EL (cell line): ENCODE measurements around the gene MAGEA1.
"Not testable (repeated sequence)": the region's sequence is repeated elsewhere in the genome, so short reads cannot be mapped to it uniquely, and the experiment has no call there.

Experiments
- DNase-seq: peaks from one replicate; pipeline ENCODE4 v3.0.0-alpha.2; 2016

Gene MAGEA1, protein sequence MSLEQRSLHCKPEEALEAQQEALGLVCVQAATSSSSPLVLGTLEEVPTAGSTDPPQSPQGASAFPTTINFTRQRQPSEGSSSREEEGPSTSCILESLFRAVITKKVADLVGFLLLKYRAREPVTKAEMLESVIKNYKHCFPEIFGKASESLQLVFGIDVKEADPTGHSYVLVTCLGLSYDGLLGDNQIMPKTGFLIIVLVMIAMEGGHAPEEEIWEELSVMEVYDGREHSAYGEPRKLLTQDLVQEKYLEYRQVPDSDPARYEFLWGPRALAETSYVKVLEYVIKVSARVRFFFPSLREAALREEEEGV

DNA sequence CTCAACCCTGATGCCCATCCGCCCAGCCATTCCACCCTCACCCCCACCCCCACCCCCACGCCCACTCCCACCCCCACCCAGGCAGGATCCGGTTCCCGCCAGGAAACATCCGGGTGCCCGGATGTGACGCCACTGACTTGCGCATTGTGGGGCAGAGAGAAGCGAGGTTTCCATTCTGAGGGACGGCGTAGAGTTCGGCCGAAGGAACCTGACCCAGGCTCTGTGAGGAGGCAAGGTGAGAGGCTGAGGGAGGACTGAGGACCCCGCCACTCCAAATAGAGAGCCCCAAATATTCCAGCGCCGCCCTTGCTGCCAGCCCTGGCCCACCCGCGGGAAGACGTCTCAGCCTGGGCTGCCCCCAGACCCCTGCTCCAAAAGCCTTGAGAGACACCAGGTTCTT is at the start of gene MAGEA1:
Gene MAGEA1 (plus strand): TSS at position 154 of the 400 bp plus-strand sequence. CDS start 3,106 bp downstream, outside the sequence.
- no peak for DNase-seq

DNA sequence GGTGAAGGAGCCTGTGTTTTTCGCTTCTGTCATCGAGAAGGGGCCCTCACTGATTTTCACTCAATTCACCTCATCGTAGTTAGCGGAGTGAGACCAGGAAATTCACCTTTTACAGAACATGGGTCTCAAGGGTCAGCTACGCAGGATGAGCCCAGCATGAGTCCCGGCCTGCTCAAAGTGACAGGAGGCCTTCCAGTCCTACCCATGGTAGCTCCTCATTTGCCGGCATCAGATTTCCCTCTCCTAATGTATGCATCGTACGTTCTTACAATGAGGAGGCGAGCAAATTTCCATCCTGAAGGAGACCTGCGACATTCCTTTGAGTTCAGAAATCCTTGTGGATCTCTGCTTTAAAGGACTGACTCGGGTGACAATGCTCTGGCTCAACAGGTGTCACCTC is 46.2 kb upstream of the MAGEA1 start:
- not testable (repeated sequence) for DNase-seq

DNA sequence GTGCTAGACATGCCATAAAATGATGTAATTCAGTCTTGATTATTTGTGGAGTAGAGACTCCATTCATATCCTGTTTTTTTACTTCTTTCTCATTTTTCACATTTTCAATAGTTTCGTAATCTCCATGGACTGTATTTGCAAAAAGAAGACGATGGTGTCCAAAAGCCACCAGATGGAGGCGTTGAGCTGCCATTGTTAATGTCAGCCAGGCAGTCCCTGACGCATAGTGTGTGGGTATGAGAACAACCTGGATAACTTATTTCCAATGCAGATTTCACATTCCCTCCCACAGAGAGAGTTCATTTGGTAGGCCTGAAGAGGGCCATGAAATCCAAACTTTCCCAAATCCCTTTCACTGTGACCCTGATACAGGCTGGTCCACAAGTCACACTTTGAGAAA is 40.0 kb upstream of the MAGEA1 start:
- DNase-seq, result not testable (repeated sequence)

DNA sequence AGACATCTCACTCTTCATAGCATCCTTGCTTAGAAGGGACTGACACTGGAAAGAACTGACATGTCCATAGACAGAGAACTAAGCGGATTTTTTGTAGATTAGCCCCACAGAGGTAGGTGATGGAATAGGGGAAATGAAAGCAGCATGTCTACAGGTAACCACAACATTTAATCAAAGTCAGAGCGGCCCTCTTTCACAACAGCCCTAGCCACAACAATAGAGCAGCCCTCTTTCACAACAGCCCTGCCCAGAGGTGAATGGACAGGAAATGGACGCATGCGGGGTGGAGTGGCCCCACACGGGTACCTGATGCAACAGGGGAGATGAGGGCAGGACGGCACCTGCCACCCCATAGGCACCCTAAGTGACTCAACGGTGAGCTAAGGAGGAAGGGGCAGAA is 32.8 kb upstream of the MAGEA1 start:
- not testable (repeated sequence) for DNase-seq

DNA sequence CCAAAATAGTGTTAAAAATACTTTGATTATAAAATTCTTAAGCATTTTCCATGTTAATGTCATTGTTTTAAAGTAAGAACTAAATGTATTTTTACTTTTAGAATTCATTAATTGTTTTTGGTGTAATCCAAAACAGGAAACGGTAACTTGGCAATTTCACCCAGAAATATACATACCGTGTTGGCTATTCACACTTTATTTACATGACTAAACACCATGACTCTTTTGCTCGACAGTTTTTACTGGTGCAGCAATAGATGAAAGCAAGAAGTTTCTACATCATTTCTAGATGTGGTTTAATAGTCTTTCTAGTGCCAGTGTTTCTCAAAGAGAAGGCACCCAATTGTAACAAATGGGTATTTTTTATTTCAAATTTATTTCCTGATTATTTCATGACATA is 25.6 kb upstream of the MAGEA1 start:
- no peak for DNase-seq

DNA sequence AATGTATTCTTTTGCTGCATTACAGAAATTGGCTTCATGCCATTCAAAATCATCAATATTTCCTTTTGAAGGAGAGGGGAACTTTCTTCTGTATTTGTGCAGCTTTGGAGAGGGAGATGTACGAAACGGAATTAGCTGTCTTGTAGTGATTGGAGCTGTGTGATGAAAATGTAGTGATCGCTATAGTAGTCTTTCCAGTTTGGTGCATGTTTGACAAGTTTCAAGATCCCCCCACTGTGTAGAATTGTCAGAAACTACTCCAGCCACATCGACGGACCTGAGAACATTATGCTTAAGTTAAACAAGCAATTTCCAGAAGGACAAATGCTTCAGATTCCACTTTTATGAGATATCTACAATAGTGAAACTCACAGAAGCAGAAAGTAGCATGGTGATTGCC is 21.6 kb upstream of the MAGEA1 start:
- no peak for DNase-seq

DNA sequence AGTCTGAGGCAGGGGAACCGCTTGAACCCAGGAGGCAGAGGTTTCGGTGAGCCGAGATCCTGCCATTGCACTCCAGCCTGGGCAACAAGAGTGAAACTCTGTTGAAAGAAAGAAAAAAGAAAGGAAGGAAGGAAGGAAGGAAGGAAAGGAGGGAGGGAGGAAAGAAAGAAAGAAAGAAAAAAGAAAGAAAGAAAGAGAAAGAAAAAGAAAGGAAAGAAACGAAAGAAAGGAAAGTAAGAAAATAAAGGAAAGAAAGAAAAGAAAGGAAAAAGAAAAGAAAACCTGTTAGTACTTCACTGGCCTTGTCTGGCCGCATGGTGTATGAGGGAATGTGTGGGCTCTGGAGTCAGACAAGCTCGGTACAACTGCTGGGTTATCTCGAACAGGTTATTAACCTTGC is 20.8 kb upstream of the MAGEA1 start:
- DNase-seq, result no peak

DNA sequence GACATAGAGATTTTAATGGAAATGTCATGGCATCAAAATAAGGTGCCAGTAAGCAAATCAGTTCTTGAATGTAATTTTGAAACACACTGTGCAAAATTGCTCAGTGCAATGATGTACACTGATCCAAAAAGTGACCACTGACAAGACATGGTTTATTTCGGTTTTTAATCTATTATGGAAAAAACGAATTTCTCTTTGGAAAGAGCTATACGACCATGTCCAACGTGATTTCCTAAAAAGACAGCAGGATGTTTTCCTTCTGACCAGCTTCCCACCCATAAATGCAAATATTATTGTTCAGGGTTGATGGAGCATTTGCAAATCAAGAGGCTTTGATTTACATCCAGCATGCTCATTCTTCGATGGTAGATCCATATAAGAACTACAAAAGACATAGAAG is 17.1 kb upstream of the MAGEA1 start:
- no peak for DNase-seq

DNA sequence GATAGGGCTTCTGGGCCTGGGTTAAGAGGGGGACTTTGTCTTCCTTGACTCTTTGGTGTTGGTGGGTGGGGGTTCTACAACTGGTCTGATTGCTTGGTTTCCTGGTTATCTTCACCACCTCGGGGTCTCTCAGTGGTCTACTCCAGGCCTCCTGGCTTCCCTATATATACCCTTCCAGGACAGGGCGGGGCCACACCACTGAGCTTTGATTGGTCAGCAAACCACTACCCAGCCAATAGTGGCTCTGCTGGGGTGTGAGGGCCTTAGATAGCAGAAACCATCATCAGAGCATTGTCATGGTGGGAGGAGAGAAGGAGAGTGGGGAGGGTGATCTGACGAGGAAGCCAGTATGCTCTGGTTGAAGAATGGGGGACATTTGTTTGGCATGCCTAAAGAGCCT is 14.4 kb upstream of the MAGEA1 start:
- DNase-seq, result no peak

DNA sequence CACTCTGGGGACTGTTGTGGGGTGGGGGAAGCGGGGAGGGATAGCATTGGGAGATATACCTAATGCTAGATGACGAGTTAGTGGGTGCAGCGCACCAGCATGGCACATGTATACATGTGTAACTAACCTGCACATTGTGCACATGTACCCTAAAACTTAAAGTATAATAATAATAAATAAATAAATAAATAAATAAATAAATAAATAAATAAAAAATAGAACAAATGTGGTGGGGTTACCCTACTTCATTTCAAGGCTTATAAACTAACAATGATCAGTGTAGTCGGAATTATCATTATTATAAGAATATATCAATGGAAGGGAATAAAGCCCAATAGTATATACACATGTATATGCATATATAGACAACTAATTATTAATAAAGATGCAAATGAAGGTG is 10.7 kb upstream of the MAGEA1 start:
- DNase-seq, result not testable (repeated sequence)

DNA sequence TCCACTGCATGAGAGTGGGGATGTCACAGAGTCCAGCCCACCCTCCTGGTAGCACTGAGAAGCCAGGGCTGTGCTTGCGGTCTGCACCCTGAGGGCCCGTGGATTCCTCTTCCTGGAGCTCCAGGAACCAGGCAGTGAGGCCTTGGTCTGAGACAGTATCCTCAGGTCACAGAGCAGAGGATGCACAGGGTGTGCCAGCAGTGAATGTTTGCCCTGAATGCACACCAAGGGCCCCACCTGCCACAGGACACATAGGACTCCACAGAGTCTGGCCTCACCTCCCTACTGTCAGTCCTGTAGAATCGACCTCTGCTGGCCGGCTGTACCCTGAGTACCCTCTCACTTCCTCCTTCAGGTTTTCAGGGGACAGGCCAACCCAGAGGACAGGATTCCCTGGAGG is 2.7 kb downstream of the MAGEA1 start:
- no peak for DNase-seq

DNA sequence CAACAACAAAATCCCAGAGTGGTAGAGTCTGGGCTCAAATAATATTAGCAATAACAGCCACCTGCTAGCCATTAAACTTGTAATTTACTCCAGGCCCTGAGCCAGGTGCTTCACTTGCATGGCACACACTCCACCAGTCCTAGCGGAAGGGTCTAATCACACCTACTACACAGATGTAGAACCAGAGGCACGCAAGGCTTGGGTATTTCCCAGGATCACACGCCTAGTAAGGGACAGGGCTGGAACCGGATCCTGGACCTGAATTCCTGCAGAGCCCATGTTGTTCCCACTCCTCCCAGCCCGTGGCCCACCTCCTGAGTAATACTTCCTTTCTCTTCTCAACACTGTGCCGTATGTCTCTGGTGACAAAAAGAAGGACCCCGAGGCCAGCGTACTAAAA is 5.7 kb downstream of the MAGEA1 start:
- no peak for DNase-seq

DNA sequence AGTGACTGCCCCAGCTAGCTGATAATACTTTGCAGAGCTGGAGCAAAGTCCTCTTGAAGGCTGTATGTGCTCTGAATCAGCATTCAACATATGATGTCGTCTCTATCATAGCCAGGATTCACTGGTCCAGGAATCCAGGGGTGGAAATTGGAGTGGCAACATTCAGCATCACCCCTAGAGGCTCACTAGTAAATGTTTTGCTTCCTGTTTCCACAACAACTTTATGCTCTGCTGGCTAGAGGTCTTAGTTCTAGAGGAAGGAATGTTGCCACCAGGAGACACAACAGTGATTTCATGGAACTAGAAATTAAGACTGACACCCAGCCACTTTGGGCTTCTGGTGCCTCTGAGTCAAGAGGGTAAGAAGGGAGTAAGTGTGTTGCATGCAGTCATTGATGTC is 11.3 kb downstream of the MAGEA1 start:
- no peak for DNase-seq

DNA sequence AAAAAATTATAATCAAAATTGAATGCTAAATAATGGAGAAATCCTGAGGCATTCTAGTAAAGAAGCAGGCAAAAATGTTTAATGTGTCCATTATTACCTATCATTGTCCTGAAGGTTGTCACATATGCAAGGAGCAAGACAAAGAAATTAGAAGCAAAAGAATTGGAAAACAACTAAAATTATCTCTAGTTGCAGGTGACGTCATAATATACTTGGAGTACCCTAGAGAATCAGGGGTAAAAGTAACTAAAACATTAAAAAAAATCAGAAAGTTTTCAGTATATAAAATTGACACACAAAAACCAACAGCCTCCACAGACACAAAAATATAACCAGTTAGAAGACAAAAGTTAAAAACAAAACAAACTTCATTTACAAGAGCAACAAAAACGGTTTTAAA is 21.4 kb downstream of the MAGEA1 start:
- DNase-seq, result no peak

DNA sequence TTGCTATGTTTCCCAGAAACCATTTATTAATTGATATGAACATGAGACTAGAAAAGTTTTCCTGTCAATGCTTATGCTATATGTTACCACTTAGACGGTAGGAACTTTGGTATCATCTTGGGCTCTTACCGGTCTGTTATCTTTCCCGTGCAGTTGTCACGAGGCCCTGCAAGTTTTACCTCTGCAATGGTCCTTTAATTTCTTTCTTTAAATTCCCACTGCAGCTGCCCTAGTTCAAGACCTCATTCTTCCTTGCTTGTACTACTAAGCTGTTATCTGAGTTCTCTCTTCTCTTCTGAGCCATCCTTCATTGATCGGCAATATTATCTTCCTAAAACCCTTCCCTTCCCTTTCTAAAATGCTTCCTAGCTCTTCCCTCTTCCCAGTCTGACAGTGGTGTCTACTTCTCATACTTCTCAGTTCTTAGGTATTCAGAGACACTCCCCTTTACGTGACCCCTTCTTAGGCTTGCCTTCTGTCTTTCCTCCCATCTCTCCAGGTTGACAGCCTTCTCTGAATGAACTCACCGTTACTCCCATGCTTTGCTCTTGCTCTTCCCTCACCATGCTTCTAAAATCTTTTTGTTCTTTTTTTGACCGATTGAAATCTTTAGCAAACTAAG is 27.5 kb downstream of the MAGEA1 start:
- no peak for DNase-seq

DNA sequence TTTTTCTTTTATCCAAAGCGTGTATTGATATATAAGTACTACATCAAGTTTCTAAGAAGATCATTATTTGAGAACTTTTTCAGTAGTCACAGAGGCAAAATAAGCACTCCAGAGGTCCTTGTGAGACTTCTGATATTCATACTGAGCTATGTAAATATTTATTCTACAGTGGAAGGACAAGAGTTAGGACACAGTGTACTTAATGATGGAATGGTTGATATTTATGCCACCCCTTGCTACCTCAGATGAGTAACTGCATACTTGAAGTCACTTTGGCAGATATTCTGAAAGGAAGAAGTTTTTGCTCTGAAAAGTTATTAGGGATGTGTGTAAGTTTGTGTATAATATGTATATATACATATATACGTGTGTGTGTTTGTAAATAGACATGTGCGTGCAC is 30.3 kb downstream of the MAGEA1 start:
- DNase-seq, result no peak

DNA sequence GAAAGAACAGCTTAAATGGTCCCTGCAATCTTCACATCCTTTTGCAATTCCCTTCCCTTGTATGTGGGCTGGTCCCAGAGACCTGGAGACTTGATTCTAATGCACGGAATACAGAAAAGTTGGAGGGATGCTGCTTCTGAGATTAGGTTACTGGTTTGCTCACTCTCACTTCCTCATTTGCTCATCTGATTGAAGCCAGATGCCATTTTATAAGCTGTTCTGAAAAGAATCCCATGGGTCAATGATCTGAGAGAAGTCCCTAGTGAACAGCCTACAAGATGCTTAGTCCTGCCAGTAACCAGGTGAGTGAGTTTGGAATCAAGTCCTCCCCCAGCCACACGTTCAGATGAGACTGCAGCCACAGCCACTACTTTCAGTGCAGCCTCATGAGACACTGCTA is 35.9 kb downstream of the MAGEA1 start:
- DNase-seq, result no peak

DNA sequence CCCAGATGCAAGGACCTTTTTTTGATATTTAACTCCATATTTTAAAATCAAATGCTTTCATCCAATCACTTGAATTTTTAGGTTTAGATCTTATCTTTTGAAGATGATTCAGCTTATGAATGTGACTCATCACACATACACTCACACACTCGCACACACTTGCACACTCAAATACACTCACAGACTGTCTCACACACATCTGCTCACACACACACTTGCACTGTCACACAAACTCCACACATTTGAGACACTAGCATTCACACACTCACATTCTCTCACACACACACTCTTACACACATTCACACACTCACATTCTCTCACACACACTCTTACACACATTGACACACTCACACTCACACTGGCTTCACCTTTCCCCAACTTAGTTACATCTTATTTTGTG is 37.8 kb downstream of the MAGEA1 start:
- no peak for DNase-seq

DNA sequence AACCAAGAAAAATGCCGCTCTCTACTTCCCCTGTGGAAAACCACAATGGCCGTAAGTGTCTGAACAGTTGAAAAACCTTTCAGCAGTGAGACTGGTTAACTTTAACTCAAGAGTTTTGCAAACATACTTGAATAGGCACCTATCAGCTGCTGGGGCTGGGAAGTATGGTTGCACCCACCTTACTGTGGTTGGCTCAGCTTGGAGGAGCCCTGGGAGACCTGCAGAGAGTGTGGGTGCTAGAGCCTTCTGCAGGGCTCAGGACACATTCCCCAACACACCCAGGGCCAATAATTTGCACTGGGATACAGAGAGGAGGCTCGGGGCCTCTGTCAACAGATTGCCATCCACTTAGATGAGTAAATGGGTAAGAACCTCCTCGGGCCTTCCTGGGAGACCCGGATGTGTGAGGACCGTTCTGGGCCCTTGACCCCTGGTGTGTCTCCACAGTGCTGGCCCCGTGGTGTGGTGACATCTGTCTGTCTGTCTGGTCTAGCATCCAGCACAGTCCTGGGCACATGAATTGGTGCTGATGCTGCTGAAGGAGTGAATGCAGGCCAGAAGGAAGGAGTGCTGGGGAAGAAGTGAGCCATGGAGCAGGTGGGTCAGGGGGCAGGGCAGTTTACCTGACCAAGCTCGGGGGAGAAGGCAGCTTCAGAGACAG is 46.5 kb downstream of the MAGEA1 start:
- DNase-seq, result no peak

DNA sequence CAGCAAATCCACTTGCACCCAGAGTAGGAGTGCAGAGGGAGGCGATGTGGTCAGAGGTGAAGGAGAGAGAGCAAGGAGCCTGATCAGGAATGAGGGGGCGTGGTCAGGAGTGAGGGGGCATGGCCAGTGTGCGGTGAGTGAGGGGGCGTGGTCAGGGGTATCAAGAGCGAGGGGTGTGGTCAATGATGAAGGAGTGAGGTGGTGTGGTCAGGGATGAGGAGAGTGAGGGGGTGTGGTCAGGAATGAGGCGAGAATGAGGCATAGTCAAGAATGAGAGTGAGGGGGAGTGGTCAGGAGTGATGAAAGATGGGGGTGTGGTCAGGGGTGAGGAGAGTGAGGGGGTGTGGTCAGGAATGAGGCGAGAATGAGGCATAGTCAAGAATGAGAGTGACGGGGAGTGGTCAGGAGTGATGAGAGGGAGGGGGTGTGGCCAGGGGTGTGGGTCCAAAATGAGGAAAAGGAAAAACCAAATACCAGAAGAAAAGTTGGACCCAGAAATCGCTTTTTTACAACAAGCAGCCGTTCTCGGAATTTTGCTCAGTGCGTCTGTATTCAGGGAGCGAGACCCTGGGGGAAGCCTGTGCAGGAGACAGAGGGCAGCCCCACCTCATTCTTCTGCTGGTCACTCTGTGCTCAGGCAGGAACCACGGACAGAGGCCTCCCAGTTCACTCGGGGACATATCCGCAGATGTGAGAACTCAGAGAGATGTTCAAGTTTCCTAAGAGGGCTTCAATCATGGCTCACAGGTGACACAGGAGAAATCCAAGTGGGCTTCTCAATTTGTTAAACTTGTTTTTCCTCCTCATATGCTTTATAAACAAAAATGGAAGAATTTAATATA is 47.5 kb downstream of the MAGEA1 start:
- DNase-seq, result peak; percentile 57
